Adipose tissue (tissue), 3 donors: ENCODE data around the gene HACD2. TPM values are rescaled to one million over a fixed set of nuclear protein-coding genes. Genes with fewer than 3 reads are reported as not detected.

Experiments
- H3K27ac ChIP-seq: one replicate; pipeline ENCODE4 v1.5.1; 2013; ENCODE audit warnings: low read depth, low read length
- WGBS, 3 donors: extraction: QIAGEN DNeasy Blood & Tissue Kit; methylation state at CpG; one replicate each; pipeline ENCODE4 v1.1.7; 2013; 5-methylcytosine and 5-hydroxymethylcytosine counted together
- polyA plus RNA-seq, 3 donors: library from polyadenylated mRNA; stranded (reverse); fragments of 200-250 nt; gene quantifications; one replicate each; pipeline ENCODE4 v1.2.3, GENCODE V29; 2013
- donor health status: healthy with polysubstance abuse.
- donor health status: Bipolar disorder and iron deficiency.
- donor health status: healthy.

Gene HACD2, protein sequence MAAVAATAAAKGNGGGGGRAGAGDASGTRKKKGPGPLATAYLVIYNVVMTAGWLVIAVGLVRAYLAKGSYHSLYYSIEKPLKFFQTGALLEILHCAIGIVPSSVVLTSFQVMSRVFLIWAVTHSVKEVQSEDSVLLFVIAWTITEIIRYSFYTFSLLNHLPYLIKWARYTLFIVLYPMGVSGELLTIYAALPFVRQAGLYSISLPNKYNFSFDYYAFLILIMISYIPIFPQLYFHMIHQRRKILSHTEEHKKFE
- 10 to 100 TPM; 11.7 to 44.8 (median 12.8) TPM for polyA plus RNA-seq

DNA sequence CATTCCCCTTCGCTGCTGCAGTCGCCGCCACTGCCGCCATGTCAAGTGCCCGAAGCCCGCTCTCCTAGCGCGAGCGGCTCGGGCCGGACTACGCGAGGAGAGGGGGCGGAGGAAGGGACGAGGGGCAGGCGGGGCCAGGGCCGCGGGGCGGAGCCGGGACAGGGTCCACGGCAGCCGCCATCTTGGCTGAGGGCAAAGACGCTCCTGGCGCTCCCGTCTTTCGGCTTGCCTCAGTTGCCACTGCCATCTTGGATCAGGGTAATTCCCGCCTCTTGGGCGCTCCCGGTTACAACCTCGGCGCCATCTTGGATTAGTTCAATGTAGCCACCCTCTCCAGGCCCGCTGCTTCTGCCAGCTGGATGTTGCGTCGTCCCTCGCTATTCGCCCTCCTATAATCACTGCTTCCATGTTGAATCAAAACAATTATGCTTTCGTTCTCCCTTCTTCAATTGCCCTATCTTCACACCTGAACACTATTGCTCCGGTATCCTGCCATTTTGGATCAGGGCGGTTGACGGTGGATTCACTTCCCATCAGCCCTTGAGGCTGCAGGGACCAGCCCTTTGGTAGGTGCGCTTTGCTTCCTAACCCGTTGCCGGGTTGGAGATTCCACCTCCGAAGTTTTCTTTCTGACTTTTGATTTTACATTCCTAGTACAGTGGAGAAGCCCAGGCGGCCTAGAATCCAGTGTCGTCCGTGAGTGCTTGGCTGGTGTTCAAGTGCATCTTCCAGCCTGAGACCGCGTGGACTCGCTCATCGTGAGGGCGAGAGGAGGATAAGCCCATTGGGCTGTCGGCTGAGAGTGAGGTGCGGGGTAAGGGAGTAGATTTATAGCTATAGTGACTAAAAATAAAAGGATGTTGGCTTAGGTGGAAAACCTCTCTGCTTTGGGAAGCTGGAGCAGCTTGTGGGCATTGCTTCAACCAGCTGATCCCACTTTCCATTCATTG is at the start of gene HACD2:
HACD2 (minus strand) TSS at position 66 of the 950 bp plus-strand sequence; CDS start at position 40, 26 bp downstream.
- no peak within 1 kb of the TSS for H3K27ac ChIP-seq
- WGBS, 3 donors, result 0% methylated on average over 38 to 54 of the region's 54 CpGs

DNA sequence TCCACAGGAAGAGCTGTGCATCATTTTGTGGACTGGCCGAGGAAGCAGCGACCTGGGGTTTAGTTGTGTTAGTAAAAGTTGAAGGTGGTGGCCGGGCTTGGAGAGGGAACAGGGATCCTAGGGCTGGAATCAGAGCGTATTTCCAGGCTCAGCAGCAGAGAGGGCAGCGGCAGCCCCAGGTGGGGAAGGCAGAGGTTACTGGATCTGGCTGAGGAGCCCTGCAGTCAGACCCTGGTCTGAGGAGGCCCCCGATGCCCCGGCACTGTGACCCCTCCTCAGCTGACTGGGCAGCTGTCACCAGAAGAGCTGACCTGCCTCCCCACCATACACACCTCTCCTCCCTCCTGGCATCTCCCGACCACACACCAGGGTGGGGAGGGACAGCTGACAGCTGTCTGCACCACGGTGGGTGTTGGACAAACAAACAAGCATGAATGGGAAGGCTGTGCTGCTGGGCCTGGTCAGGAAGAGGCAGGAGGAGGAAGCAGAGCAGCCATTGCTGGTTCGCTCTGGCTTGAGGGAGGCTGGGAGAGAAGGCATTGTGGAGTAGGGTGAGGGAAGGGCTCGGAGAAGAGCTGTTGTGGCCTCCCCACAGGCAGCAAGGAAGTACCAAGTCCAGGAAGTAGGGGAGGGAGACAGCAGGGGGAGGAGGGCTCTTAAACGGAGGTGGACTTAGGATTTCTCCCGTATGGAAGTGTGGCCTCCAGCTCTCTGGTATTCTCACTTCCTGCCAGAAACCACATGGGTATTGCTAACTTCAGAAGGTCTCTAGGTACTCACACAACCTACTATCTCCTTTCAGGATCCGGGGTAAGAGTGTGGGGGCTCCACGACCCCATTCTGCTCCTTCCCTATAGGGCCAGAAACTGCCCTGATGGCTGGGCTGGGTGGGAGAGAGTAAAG is 49.5 kb upstream of the HACD2 start:
- no peak overlapping the region for H3K27ac ChIP-seq
- 73 to 76% (median 74%) methylated on average over 14 to 15 of the region's 15 CpGs for WGBS, 3 donors

DNA sequence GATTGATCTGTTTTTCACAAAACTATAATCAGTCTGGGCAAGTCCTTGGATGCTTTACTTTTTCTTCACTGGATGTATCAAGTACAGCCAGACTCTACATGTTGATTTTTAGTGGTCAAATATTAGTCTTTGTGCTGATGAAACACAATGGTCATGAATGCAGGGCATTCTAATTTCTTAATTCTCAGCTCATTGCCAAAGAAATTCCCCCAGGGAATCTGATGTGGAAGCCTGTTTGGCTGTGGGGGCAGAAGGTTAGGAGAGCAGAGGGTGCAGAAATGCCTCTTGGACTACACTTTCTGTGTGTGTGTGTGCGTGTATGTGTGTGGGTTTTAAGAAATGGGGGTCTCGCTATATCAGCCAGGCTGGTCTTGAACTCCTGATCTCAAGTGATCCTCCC is 48.7 kb upstream of the HACD2 start:
- H3K27ac ChIP-seq, result no peak overlapping the region
- 68 to 85% (median 69%) methylated on average over 2 of the region's 2 CpGs for WGBS, 3 donors

DNA sequence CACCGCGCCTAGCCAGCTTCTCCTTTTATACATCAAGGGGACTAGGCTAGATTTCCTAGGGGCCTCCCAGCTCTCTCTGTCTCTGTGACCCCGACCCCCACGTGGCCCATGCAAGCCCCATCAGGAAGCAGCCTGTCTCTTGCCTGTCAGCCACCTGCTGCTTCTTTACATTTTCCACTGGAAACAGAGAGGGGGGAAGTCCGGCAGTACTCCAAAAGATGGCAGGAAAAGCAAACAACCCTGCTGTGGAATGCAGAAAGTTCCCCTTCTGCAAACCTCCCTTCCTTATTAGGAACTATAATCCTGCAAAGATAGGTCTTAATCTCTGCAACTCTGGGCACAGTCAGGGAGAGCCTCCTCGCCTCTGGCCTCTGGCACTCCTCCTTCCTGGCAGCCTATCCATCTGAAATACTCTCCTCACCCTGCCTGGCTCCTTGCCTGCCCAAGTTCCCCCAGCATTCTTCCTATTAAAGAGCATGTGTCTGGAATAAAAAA is 47.4 kb upstream of the HACD2 start:
- 44 to 51% (median 48%) methylated on average over 6 of the region's 6 CpGs for WGBS, 3 donors
- no peak overlapping the region for H3K27ac ChIP-seq

DNA sequence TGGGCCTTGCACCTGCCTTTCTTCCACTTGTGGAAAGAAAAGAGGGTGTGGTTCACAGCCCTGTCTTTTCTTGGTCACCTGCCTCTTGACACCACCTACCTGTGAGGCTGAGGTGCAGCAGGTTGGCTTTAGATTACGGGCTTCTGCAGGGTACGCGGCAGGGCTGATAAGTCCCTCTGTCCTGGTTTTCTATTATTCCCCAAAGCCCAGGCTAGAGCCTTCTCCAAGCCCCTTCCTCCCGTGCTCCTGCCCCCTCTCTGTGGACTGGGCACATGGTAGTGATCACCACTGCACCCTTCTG is 44.8 kb upstream of the HACD2 start:
- no peak overlapping the region for H3K27ac ChIP-seq
- 75 to 94% (median 88%) methylated on average over 4 of the region's 4 CpGs for WGBS, 3 donors

DNA sequence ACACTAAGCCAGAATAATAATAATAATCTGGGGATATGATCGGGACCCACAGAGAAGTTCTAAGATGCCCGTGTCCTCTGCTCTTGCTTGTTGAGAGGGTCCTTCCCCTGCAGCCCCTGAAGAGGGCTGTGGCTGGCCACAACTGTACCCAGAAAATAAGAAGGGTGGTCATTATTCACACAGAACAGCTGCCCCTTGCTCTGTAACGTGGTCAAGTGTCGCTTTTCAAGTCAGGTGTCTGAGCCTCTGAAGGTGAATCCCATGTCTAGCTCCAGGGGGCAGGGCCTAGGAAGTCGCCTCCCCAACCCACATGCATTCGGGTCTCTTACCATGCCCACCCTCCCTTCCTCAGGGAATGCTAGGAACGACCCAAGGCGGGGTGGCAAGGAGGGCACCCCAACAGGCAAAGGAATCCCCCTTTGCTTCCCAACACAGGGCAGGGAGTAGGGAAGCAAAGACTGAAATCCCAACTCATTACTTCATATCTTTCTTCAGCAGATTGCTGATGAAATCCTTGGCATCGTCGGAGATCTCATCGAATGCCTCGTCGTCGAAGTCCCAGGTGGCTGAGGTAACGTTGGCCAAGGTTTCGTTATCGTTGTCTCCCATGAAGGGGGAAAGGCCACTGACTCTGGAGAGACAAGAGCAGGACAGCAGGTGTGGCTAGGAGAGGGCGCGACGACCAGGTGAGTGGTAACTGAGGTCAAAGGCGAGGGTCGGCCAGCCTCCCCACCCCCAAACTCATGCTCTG is 44.3 kb upstream of the HACD2 start:
- no peak overlapping the region for H3K27ac ChIP-seq
- whole genome bisulfite sequencing, 3 donors, result 89 to 92% (median 91%) methylated on average over 22 of the region's 22 CpGs

DNA sequence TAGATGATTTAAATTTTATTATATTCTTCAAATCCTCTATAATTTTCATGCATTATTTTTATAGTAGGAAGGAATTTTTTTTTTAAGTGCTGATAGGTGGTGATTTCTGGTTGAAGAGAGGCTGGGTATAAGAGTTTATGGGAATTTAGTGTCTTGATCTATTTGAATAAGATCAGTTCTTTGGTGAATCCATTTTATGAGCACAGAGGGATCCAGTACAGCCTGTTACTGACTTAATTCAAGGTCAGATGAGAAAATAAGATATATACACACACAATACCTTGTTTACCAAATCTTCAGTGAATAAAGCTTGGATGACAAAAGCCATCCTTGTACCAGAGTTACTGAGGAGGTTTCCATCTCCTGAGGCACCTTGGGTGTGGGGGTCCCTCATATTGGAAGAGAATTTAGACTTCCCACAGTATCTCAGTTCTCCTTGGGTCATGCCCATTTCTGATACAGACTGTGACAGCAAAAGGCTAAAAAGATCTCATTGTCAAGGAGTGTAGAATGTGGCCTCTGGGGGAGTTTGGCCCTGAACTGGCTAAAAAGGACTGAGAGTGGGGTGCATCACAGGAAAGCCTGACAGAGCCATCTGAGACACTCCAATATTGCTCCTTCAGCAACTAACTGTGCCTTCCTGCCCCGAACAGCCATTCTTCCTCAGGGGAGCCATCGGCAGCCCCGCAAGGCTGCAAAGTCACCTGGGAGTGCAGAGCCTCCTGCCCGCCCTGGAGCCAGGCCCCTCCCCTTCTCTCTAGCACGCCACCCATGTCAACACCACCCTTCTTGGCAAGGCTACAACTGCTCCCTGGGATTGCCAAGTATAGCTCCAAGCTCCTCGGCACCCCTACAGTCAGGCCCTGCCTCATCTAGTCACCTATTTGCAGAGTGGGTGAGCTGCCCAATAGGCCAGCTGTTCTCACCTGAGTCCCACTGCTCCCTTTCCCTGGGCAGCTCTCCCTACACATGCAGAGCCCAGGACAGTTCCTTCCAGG is 43.1 kb upstream of the HACD2 start:
- no peak overlapping the region for H3K27ac ChIP-seq
- WGBS, 3 donors, result 62 to 84% (median 80%) methylated on average over 5 to 6 of the region's 6 CpGs

DNA sequence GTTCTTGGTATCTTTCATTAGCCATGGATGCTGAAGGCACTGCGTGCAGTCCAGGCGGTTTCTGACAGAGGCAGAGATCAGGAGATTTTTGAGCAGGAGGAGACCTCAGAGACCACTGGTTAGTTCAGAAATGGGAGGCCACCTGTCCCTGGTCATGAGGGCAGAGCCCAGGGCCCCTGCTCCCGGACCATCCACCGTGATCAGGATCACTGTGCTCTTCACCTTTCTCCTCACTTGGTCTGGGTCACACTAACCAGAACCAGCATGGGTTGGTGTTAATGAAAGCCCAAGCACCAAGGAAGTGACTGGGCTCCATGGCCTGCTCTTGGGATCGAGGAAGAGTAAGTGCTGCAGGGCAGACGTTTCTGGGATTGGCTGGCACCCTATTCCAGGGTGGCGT is 42.0 kb upstream of the HACD2 start:
- H3K27ac ChIP-seq, result no peak overlapping the region
- WGBS, 3 donors, result 88 to 97% (median 93%) methylated on average over 7 of the region's 7 CpGs

DNA sequence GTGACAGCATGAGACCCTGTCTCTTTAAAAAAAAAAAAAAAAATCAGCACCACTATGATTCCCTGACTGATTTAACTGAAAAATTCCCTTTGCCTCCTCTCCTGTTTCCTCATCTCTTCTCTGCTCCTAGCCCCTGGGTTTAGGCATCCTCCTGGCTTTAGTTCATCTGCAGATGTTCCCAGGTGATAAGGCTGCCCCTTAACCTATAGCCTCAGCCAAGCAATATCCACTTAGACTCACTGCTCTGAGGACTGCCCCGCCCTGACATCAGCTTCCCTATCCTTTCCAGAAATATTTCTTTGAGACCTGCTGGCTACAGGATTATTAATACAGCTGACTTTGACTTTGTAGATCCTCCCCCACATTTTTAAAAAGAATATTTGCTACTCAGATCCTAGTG is 39.4 kb upstream of the HACD2 start:
- no peak overlapping the region for H3K27ac ChIP-seq
- WGBS, 3 donors, result 82 to 93% (median 93%) methylated on average over 1 of the region's 1 CpG

DNA sequence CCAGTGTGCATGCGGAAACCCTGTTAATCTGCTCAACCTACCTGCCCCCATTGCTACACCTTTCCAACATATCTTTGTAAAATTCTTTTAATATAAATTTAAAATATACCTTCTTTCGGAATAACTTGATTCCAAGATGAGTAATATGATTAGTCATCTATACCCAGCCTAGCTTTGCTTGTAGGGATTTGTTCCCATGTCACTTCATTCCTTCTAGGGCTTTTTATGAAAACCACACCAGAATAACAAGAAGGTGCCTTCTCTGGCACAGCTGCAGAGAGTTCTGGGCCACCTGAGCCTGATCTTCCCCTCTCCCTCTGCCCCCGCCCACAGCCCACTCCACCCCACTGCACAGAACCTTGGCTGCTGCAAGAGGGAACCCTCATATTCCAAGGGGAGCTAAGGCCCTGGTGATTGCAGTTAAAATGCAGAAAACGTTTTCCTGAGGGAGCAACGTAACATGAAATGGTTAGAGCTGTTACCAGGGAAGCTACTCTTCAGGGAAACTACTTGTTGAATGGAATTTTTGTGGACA is 38.6 kb upstream of the HACD2 start:
- H3K27ac ChIP-seq, result no peak overlapping the region
- WGBS, 3 donors, result 82 to 86% (median 83%) methylated on average over 5 of the region's 5 CpGs

DNA sequence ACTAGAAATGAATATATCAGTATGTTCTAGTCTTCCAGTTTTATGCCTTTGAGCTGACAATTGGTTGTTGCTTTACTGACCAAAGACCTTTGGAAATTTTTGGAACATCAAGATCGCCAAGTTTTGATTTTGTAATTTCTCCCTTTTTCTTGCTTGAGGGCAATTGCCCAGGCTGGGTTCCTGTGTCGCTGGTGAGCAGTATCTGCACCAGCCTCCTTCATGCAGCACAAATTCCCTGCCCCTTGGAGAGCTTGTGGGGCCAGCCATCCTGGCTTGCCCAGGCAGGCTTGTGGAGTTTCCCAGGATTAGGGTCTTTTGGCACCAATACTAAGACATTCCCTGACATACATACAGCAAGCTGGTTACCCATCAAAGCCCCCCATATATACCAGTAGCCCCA is 37.9 kb upstream of the HACD2 start:
- 76 to 95% (median 82%) methylated on average over 2 of the region's 2 CpGs for WGBS, 3 donors
- H3K27ac ChIP-seq, result no peak overlapping the region

DNA sequence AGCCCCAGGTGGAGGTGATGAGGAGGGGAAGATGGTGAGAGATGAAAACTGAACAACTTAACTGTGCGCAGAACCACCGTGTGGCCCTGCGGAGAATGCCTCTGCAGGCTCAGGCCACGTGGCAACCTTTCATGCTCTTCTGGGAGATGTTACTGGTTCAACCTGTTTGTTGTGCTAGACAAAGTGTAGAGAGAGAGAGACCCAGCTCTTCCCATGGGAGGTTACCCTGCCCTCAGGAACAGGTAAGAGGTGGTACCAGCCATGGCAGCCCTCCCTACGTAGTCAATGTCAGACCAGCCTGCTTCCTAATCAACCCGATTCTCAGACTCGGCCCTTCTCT is 37.0 kb upstream of the HACD2 start:
- no peak overlapping the region for H3K27ac ChIP-seq
- WGBS, 3 donors, result 93 to 95% (median 95%) methylated on average over 7 of the region's 7 CpGs

DNA sequence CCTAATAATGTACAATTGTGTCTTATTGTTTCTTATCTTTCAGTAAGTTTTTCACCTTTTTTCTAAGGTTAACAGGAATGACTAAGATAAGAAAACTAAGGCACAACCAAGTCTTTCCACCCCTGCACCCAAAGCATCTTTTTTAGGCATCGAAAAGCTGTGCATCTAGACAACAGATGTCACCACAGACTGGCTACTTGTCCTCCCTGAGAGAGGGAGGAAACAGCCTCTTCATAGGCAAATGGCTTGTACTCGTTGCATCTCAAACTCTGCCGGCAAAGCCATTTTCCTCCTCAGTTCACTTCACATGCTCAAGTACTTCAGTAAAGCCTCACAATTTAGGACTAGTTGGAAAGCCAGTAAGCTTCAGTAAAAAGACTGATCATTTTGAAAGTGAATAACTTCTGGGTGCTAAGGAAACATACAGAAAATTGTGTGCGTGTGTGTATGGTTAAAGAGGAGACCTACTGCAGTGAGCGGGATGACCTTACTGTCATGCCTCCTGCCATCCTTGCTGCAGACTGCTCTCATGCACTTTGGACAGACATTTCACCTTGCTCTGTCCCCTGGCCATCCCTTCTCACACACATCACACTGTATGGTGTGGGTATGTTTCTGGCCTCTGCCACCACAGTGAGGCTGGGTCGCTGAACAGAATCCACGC is 36.5 kb upstream of the HACD2 start:
- H3K27ac ChIP-seq, result no peak overlapping the region
- WGBS, 3 donors, result 84 to 88% (median 86%) methylated on average over 7 of the region's 7 CpGs

DNA sequence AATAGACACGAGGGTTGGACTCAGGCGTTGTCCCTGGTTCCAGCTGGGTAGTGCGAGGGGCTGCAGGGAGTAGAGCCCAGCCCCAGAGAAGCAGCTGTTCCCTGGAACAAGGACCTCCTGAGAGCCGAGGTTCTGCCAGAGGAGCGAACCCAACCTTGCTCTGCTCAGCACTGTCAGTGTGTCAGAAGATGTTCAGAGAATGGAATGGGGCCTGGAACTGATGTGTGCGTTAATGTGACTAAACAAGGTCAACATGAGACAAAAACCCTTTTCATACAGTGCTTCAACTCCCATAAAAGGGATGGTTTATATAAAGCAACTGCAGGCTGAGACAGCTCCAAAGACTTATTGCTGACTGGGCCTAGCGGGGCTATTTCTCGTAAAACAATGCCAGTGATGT is 35.5 kb upstream of the HACD2 start:
- H3K27ac ChIP-seq, result no peak overlapping the region
- 72 to 89% (median 73%) methylated on average over 8 of the region's 8 CpGs for WGBS, 3 donors

DNA sequence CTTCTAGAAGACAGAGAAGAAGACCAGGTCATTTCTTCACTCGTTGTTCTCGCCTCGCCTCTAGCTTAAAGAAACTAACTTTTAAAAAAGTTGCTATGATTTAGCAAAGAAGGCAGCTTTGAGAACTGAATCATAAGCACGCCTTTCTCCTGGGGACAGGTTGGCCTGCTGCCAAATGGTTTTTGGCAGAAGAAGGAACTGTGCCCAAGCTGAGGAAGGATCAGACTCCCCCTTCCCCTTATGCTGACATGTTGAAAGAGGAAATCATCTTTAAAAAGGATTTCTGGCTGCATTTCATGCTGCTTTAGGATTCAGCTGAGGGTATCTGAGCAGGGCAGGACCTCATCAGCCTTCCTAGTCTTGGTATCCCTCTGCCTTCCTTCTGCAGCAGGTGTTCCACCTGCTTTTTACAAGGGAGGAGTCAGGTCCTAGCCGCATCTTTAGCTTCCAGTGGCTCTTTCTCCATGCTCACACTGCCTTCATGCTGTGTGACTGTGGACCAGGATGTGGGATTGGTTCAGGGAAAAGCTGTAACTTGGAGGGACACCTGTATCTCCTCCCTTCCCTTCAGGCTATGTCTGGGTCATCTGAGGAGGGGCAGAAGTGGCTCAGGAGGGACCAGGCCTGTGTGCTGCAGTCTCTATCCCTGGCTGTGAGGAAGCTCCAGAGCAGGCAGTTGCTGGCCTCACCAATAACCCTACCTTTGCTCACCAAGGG is 34.1 kb upstream of the HACD2 start:
- 23 to 50% (median 27%) methylated on average over 5 of the region's 5 CpGs for WGBS, 3 donors
- no peak overlapping the region for H3K27ac ChIP-seq
